Small intestine (tissue), 7 donors: ENCODE measurements around the gene GLRX. TPM values are rescaled to one million over a fixed set of nuclear protein-coding genes. Genes with fewer than 3 reads are reported as not detected.

Experiments
- DNase-seq, 2 donors: peaks; one replicate each; pipeline versions ENCODE4 v3.0.0 to v3.0.0-alpha.2; 2013
- FAIRE-seq: peaks from 2 replicates; lab custom pipeline; 2012; peaks lifted over from hg19 to GRCh38; lab: Jason Lieb, UNC
- H3K27ac ChIP-seq, 3 donors: one replicate each; pipeline ENCODE4 v1.5.1; 2013; ENCODE audit warnings: low read length in 2 of 3, mild to moderate bottlenecking in 2 of 3, control low read depth in 1 of 3, inconsistent platforms in 1 of 3, low read depth in 1 of 3, moderate library complexity in 1 of 3
- H3K27me3 ChIP-seq, 3 donors: one replicate each; pipeline ENCODE4 v1.6.1; 2013; ENCODE audit warnings: low read length in 3 of 3, inconsistent platforms in 1 of 3; ENCODE audit not compliant: control insufficient read depth in 3 of 3, insufficient read depth in 3 of 3
- H3K36me3 ChIP-seq, 3 donors: one replicate each; pipeline ENCODE4 v1.6.1; 2013; ENCODE audit warnings: low read length in 3 of 3, inconsistent platforms in 1 of 3, low read depth in 1 of 3, mild to moderate bottlenecking in 1 of 3, moderate library complexity in 1 of 3; ENCODE audit not compliant: control insufficient read depth in 3 of 3, insufficient read depth in 2 of 3
- H3K4me1 ChIP-seq, 3 donors: one replicate each; pipeline ENCODE4 v1.6.1; 2013; ENCODE audit warnings: low read length in 2 of 3, inconsistent platforms in 1 of 3, low read depth in 1 of 3, mild to moderate bottlenecking in 1 of 3, moderate library complexity in 1 of 3; ENCODE audit not compliant: control insufficient read depth in 3 of 3, insufficient read depth in 2 of 3
- H3K4me3 ChIP-seq, 3 donors: one replicate each; pipeline ENCODE4 v1.5.1; 2013; ENCODE audit warnings: low read length in 3 of 3, control low read depth in 1 of 3, inconsistent platforms in 1 of 3, low read depth in 1 of 3, mild to moderate bottlenecking in 1 of 3, moderate library complexity in 1 of 3
- H3K9me3 ChIP-seq, 2 donors: one replicate each; pipeline ENCODE4 v1.6.1; 2013; ENCODE audit warnings: low read depth in 1 of 2, low read length in 1 of 2; ENCODE audit not compliant: control insufficient read depth in 2 of 2, insufficient read depth in 1 of 2
- WGBS, 3 donors: extraction: QIAGEN DNeasy Blood & Tissue Kit; methylation state at CpG; one replicate each; pipeline ENCODE4 v1.1.7; 2013; 5-methylcytosine and 5-hydroxymethylcytosine counted together
- polyA plus RNA-seq, 4 donors: library from polyadenylated mRNA; stranded (reverse) in 3 of 4; unstranded in 1 of 4; fragments of 200-250 nt in 3 of 4; fragments of 120-200 nt in 1 of 4; gene quantifications; one replicate each; pipeline versions ENCODE4 v1.2.1 to v1.2.3, GENCODE V29; 2013
- donor health status: healthy with polysubstance abuse.
- donor health status: control.
- donor health status: control.
- donor health status: Bipolar disorder and iron deficiency.
- donor health status: healthy.

Gene GLRX
- polyA plus RNA-seq, 4 donors, result 105 to 968 (median 443) TPM

GRCh38 chr5:95822043-95822541 lies 434 bp downstream of the GLRX start:
- Histone ChIP-seq H3K4me3 (peak overlapping the region; percentile 71 to 87 (median 80)), H3K36me3 (peaks cover 0 to 21% (median 0%) of the 10 kb centered on the region in 3 donors), H3K4me1 (peaks cover 8 to 50% (median 19%) of the 10 kb centered on the region in 3 donors), H3K27me3 (no peaks in the 10 kb centered on the region), H3K27ac (peak overlapping the region; percentile 87 to 98 (median 93)), H3K9me3 (no peaks in the 10 kb centered on the region)
- FAIRE-seq, result no peak
- WGBS, 3 donors, result 0 to 1% (median 0%) methylated on average over 19 of the region's 19 CpGs
- peak in 1 of 2 donors; percentile 68 for DNase-seq

- 33 to 35% (median 34%) methylated on average over 9 of the region's 9 CpGs for WGBS, 3 donors
- Histone ChIP-seq H3K4me3 (peak overlapping the region; percentile 71 to 87 (median 80)), H3K27me3 (no peaks in the 10 kb centered on the region), H3K27ac (peak overlapping the region; percentile 87 to 98 (median 93)), H3K9me3 (no peaks in the 10 kb centered on the region), H3K36me3 (peaks cover 0 to 24% (median 0%) of the 10 kb centered on the region in 3 donors), H3K4me1 (peaks cover 8 to 49% (median 23%) of the 10 kb centered on the region in 3 donors)
- no peak for DNase-seq
- FAIRE-seq, result no peak
Measured at GRCh38 chr5:95821110-95822021, 1.2 kb downstream of the GLRX start.

- H3K27me3 ChIP-seq, result no peaks in the 10 kb centered on the region
- H3K27ac ChIP-seq, result peak overlapping the region; percentile 0 to 43 (median 43)
- H3K9me3 ChIP-seq, result no peaks in the 10 kb centered on the region
- peaks cover 2 to 37% (median 6%) of the 10 kb centered on the region in 3 donors for H3K36me3 ChIP-seq
- peaks cover 2 to 26% (median 23%) of the 10 kb centered on the region in 3 donors for H3K4me1 ChIP-seq
- 57 to 61% (median 61%) methylated on average over 14 of the region's 14 CpGs for WGBS, 3 donors
- peak in 1 of 2 donors; percentile 35 for DNase-seq
- FAIRE-seq, result no peak
- H3K4me3 ChIP-seq, result peak overlapping the region in 2 of 3 donors; percentile 14 to 47
Measured at GRCh38 chr5:95818181-95819147, 4.1 kb downstream of the GLRX start.

GRCh38 chr5:95817430-95817829 lies 5.1 kb downstream of the GLRX start:
- H3K27ac ChIP-seq, result peak overlapping the region; percentile 27 to 68 (median 43)
- H3K4me3 ChIP-seq, result peak overlapping the region in 1 of 3 donors; percentile 47
- peaks cover 2 to 26% (median 17%) of the 10 kb centered on the region in 3 donors for H3K4me1 ChIP-seq
- peaks cover 2 to 37% (median 6%) of the 10 kb centered on the region in 3 donors for H3K36me3 ChIP-seq
- 34 to 56% (median 46%) methylated on average over 12 of the region's 12 CpGs for WGBS, 3 donors
- DNase-seq (no peak), FAIRE-seq (no peak)
- no peaks in the 10 kb centered on the region for H3K9me3 ChIP-seq
- H3K27me3 ChIP-seq, result no peaks in the 10 kb centered on the region

GRCh38 chr5:95816776-95817175 lies 5.8 kb downstream of the GLRX start:
- peak overlapping the region; percentile 27 to 68 (median 43) for H3K27ac ChIP-seq

GRCh38 chr5:95816341-95816740 lies 6.2 kb downstream of the GLRX start:
- Histone ChIP-seq H3K27ac (no peak overlapping the region), H3K4me3 (no peak overlapping the region), H3K36me3 (peaks cover 2 to 44% (median 6%) of the 10 kb centered on the region in 3 donors), H3K27me3 (no peaks in the 10 kb centered on the region), H3K9me3 (no peaks in the 10 kb centered on the region), H3K4me1 (peaks cover 5 to 32% (median 17%) of the 10 kb centered on the region in 3 donors)
- no peak for FAIRE-seq
- 88 to 92% (median 90%) methylated on average over 8 of the region's 8 CpGs for WGBS, 3 donors
- no peak for DNase-seq

More at GRCh38 chr5:95816776-95817175, 5.8 kb downstream of the GLRX start:
- DNase-seq (peak; percentile 70 to 76), FAIRE-seq (no peak)
- Histone ChIP-seq H3K4me1 (peaks cover 5 to 32% (median 17%) of the 10 kb centered on the region in 3 donors), H3K4me3 (peak overlapping the region in 1 of 3 donors; percentile 47), H3K9me3 (no peaks in the 10 kb centered on the region), H3K27me3 (no peaks in the 10 kb centered on the region), H3K36me3 (peaks cover 2 to 43% (median 6%) of the 10 kb centered on the region in 3 donors)
- 34 to 52% (median 51%) methylated on average over 4 of the region's 4 CpGs for WGBS, 3 donors

- Histone ChIP-seq H3K36me3 (peaks cover 2 to 39% (median 7%) of the 10 kb centered on the region in 3 donors), H3K9me3 (no peaks in the 10 kb centered on the region), H3K4me3 (no peak overlapping the region), H3K4me1 (peaks cover 8 to 42% (median 22%) of the 10 kb centered on the region in 3 donors), H3K27ac (peak overlapping the region in 1 of 3 donors; percentile 30), H3K27me3 (no peaks in the 10 kb centered on the region)
- FAIRE-seq (no peak), DNase-seq (no peak)
- 69 to 84% (median 72%) methylated on average over 4 of the region's 4 CpGs for WGBS, 3 donors
Measured at GRCh38 chr5:95815155-95815729, 7.3 kb downstream of the GLRX start.
